ENCODE measurements around the gene DNAJB4. TPM values are rescaled to one million over a fixed set of nuclear protein-coding genes. Genes with fewer than 3 reads are reported as not detected.
A peak's percentile ranks its signal among the peaks of the same experiment; 100 is the strongest.
"Not testable (repeated sequence)": the region's sequence is repeated elsewhere in the genome, so short reads cannot be mapped to it uniquely, and the experiment has no call there.

The DNAJB4 gene
- total RNA-seq, 1 donor, result 22.4 TPM

GRCh38 chr1:77983352-77983996 is 21.3 kb upstream of the DNAJB4 start:
- not testable (repeated sequence) for H3K9me3 ChIP-seq (ENCODE audit: low read depth, low read length); H3K27me3 ChIP-seq (ENCODE audit: insufficient read depth, low read length)
- peaks cover 11% of the 10 kb centered on the region for H3K4me1 ChIP-seq (ENCODE audit: insufficient read depth, low read length)

GRCh38 chr1:77983997-77984355 is 20.8 kb upstream of the DNAJB4 start:
- H3K9me3 ChIP-seq (ENCODE audit: low read depth, low read length), result no peaks in the 10 kb centered on the region
- H3K4me1 ChIP-seq (ENCODE audit: insufficient read depth, low read length), result peaks cover 11% of the 10 kb centered on the region
- no peaks in the 10 kb centered on the region for H3K27me3 ChIP-seq (ENCODE audit: insufficient read depth, low read length)
- H3K4me3 ChIP-seq (ENCODE audit: low read length), result no peak overlapping the region

More at GRCh38 chr1:77983352-77983996, 21.3 kb upstream of the DNAJB4 start:
- not testable (repeated sequence) for H3K4me3 ChIP-seq (ENCODE audit: low read length)

- H3K9me3 ChIP-seq (ENCODE audit: low read depth, low read length), result no peaks in the 10 kb centered on the region
- peaks cover 11% of the 10 kb centered on the region for H3K4me1 ChIP-seq (ENCODE audit: insufficient read depth, low read length)
- no peak overlapping the region for H3K4me3 ChIP-seq (ENCODE audit: low read length)
- no peaks in the 10 kb centered on the region for H3K27me3 ChIP-seq (ENCODE audit: insufficient read depth, low read length)
Measured at GRCh38 chr1:77984629-77985028, 20.1 kb upstream of the DNAJB4 start.

GRCh38 chr1:77986810-77987209 is 17.9 kb upstream of the DNAJB4 start:
- H3K27me3 ChIP-seq (ENCODE audit: insufficient read depth, low read length), result no peaks in the 10 kb centered on the region
- no peak overlapping the region for H3K4me3 ChIP-seq (ENCODE audit: low read length)
- no peaks in the 10 kb centered on the region for H3K9me3 ChIP-seq (ENCODE audit: low read depth, low read length)
- peaks cover 3% of the 10 kb centered on the region for H3K4me1 ChIP-seq (ENCODE audit: insufficient read depth, low read length)

- peaks cover 3% of the 10 kb centered on the region for H3K4me1 ChIP-seq (ENCODE audit: insufficient read depth, low read length)
- no peaks in the 10 kb centered on the region for H3K27me3 ChIP-seq (ENCODE audit: insufficient read depth, low read length)
- no peaks in the 10 kb centered on the region for H3K9me3 ChIP-seq (ENCODE audit: low read depth, low read length)
- no peak overlapping the region for H3K4me3 ChIP-seq (ENCODE audit: low read length)
Measured at GRCh38 chr1:77987919-77988318, 16.8 kb upstream of the DNAJB4 start.

GRCh38 chr1:77989744-77990143 is 15.0 kb upstream of the DNAJB4 start:
- Histone ChIP-seq H3K4me1 (ENCODE audit: insufficient read depth, low read length) (peaks cover 3% of the 10 kb centered on the region), H3K4me3 (ENCODE audit: low read length) (no peak overlapping the region), H3K27me3 (ENCODE audit: insufficient read depth, low read length) (no peaks in the 10 kb centered on the region), H3K9me3 (ENCODE audit: low read depth, low read length) (no peaks in the 10 kb centered on the region)

GRCh38 chr1:77990629-77991204 is 14.0 kb upstream of the DNAJB4 start:
- H3K27me3 ChIP-seq (ENCODE audit: insufficient read depth, low read length), result no peaks in the 10 kb centered on the region
- H3K9me3 ChIP-seq (ENCODE audit: low read depth, low read length), result no peaks in the 10 kb centered on the region
- H3K4me3 ChIP-seq (ENCODE audit: low read length), result no peak overlapping the region
- peaks cover 3% of the 10 kb centered on the region for H3K4me1 ChIP-seq (ENCODE audit: insufficient read depth, low read length)

- H3K9me3 ChIP-seq (ENCODE audit: low read depth, low read length), result no peaks in the 10 kb centered on the region
- no peaks in the 10 kb centered on the region for H3K27me3 ChIP-seq (ENCODE audit: insufficient read depth, low read length)
- no peak overlapping the region for H3K4me3 ChIP-seq (ENCODE audit: low read length)
- peaks cover 3% of the 10 kb centered on the region for H3K4me1 ChIP-seq (ENCODE audit: insufficient read depth, low read length)
Measured at GRCh38 chr1:77991638-77992037, 13.1 kb upstream of the DNAJB4 start.

GRCh38 chr1:77994117-77994705 is 10.5 kb upstream of the DNAJB4 start:
- H3K4me1 ChIP-seq (ENCODE audit: insufficient read depth, low read length), result no peaks in the 10 kb centered on the region
- no peaks in the 10 kb centered on the region for H3K9me3 ChIP-seq (ENCODE audit: low read depth, low read length)
- H3K27me3 ChIP-seq (ENCODE audit: insufficient read depth, low read length), result no peaks in the 10 kb centered on the region
- no peak overlapping the region for H3K4me3 ChIP-seq (ENCODE audit: low read length)

- H3K27me3 ChIP-seq (ENCODE audit: insufficient read depth, low read length), result no peaks in the 10 kb centered on the region
- no peak overlapping the region for H3K4me3 ChIP-seq (ENCODE audit: low read length)
- H3K4me1 ChIP-seq (ENCODE audit: insufficient read depth, low read length), result no peaks in the 10 kb centered on the region
- no peaks in the 10 kb centered on the region for H3K9me3 ChIP-seq (ENCODE audit: low read depth, low read length)
Measured at GRCh38 chr1:77996734-77997133, 8.0 kb upstream of the DNAJB4 start.

GRCh38 chr1:78000536-78000935 is 4.2 kb upstream of the DNAJB4 start:
- not testable (repeated sequence) for H3K4me3 ChIP-seq (ENCODE audit: low read length); H3K9me3 ChIP-seq (ENCODE audit: low read depth, low read length); H3K4me1 ChIP-seq (ENCODE audit: insufficient read depth, low read length); H3K27me3 ChIP-seq (ENCODE audit: insufficient read depth, low read length)

GRCh38 chr1:78003070-78003746 is 1.5 kb upstream of the DNAJB4 start:
- Histone ChIP-seq H3K27me3 (ENCODE audit: insufficient read depth, low read length) (no peaks in the 10 kb centered on the region), H3K9me3 (ENCODE audit: low read depth, low read length) (no peaks in the 10 kb centered on the region), H3K4me1 (ENCODE audit: insufficient read depth, low read length) (peaks cover 3% of the 10 kb centered on the region), H3K4me3 (ENCODE audit: low read length) (no peak overlapping the region)

- Histone ChIP-seq H3K9me3 (ENCODE audit: low read depth, low read length) (no peaks in the 10 kb centered on the region), H3K4me3 (ENCODE audit: low read length) (peak overlapping the region; percentile 49)
Measured at GRCh38 chr1:78003882-78004718, 639 bp upstream of the DNAJB4 start.

GRCh38 chr1:78005448-78005722 is 646 bp downstream of the DNAJB4 start:
- no peaks in the 10 kb centered on the region for H3K9me3 ChIP-seq (ENCODE audit: low read depth, low read length)
- H3K27me3 ChIP-seq (ENCODE audit: insufficient read depth, low read length), result no peaks in the 10 kb centered on the region
- peak overlapping the region; percentile 49 for H3K4me3 ChIP-seq (ENCODE audit: low read length)
- H3K4me1 ChIP-seq (ENCODE audit: insufficient read depth, low read length), result peaks cover 3% of the 10 kb centered on the region

More at GRCh38 chr1:78003882-78004718, 639 bp upstream of the DNAJB4 start:
- Histone ChIP-seq H3K4me1 (ENCODE audit: insufficient read depth, low read length) (peaks cover 3% of the 10 kb centered on the region), H3K27me3 (ENCODE audit: insufficient read depth, low read length) (no peaks in the 10 kb centered on the region)

GRCh38 chr1:78005755-78006154 is 1.0 kb downstream of the DNAJB4 start:
- H3K9me3 ChIP-seq (ENCODE audit: low read depth, low read length), result no peaks in the 10 kb centered on the region
- H3K27me3 ChIP-seq (ENCODE audit: insufficient read depth, low read length), result no peaks in the 10 kb centered on the region
- peaks cover 3% of the 10 kb centered on the region for H3K4me1 ChIP-seq (ENCODE audit: insufficient read depth, low read length)
- peak overlapping the region; percentile 0 for H3K4me3 ChIP-seq (ENCODE audit: low read length)
